ENCODE results near the gene AIMP2.
"Not testable (repeated sequence)": the region's sequence is repeated elsewhere in the genome, so short reads cannot be mapped to it uniquely, and the experiment has no call there.

Gene AIMP2

DNA sequence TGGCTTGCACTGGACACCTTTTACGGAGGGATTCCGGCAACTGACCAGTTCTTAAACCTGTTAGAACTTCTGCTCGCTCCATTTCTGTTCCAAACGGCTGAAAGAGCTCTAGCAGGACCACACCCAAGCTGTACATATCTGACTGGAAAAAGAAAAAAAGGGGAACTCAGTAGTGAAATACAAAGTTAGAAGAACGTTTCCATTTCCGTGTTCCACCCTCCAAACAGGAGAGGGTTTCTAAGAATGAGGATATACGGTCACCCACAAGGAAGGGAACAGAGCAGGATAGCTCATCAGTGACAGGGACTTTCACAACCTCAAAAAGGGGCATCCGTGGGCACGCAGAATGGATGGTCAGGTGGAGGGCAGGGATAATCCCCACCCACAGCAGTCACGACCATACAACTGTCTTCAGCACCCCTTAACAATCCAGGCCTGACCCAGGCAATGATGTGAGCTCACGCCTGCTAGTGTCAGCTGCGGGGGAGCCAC is 17.8 kb downstream of the AIMP2 start:
- DNase-seq = no peak

GRCh38 chr7:6027806-6028365 is 18.8 kb downstream of the AIMP2 start:
- no peak for DNase-seq

- DNase-seq = no peak
Measured at GRCh38 chr7:6028563-6028962, 19.5 kb downstream of the AIMP2 start.

DNA sequence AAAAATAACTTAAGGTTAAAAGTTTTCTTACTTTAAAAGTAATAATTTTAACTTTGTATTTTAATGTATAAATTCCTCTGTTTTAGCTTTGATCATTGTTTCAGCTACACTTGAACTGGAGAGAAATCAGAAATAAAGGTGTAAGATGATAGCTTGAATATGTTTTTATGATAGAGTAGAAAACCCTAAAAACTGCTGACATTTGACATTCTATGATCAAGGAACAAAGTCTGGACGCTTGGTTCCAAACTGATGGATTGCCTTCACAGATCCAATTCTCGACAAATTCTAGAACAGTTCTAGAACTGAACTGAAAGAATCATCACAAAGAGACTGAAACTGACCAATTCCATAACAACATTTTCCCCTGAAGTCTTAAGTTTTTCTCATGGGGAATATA is 21.9 kb downstream of the AIMP2 start, which contains the start of gene ANKRD61:
Gene ANKRD61 (plus strand): TSS at position 389 of the 400 bp plus-strand sequence. CDS start 0 bp downstream, at position 389.
- DNase-seq = no peak

- DNase-seq = no peak
Measured at GRCh38 chr7:6031567-6031966, 22.5 kb downstream of the AIMP2 start.

GRCh38 chr7:6032167-6032566 is 23.1 kb downstream of the AIMP2 start:
- no peak for DNase-seq

GRCh38 chr7:6032641-6033040 is 23.6 kb downstream of the AIMP2 start:
- no peak for DNase-seq

- no peak for DNase-seq
Measured at GRCh38 chr7:6035165-6035564, 26.1 kb downstream of the AIMP2 start.

- DNase-seq = no peak
Measured at GRCh38 chr7:6035686-6036085, 26.6 kb downstream of the AIMP2 start.

DNA sequence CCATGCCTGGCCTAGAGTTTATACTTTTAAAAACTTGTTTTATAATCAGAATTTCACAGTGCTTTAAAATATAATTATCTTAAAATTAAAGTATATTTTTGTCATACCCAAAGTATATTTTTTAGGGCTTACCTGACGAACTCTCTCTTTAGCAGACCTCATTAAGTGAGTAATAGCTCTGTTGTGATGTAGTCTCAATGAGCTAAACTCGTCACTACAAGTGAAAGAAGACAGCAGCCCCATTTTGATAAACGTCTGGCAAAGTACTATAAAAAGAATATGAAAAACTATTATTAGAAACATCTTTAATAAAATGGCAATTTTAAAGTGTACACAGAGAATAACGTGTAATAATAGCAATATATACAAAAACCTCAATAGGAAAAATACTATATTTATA is 40.7 kb downstream of the AIMP2 start:
- no peak for DNase-seq

DNA sequence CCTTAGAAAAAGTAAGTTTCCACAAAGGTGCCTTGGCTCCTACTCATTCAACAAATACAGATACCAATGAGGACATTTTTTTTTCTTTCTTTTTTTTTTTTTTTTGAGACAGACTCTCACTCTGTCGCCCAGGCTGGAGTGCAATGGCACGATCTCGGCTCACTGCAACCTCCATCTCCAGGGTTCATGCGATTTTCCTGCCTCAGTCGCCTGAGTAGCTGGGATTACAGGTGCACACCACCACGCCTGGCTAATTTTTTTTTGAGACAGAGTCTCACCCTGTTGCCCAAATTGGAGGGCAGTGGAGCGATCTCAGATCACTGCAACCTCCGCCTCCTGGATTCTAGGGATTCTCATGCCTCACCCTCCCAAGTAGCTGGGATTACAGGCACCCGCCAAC is 42.1 kb downstream of the AIMP2 start:
- not testable (repeated sequence) for DNase-seq

DNA sequence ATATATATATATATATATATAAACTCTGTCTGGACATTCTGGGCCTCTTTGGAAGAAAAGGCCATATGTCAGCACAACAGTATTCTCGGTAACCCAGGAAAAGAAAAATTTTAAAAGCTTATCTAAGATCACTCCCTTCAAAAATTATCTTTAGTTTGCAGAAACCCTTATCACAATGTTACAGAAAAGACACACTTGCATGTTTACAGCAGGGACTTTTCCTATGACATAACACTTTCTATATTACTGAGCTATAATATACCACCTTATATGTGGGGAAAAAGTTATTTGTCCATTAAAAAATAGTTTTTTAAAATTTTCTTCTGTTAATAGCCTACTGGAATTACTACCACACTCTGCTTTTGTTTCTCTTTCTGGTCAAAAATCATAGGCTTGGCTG is 47.5 kb downstream of the AIMP2 start:
- DNase-seq = no peak

GRCh38 chr7:6057316-6058129 is 48.5 kb downstream of the AIMP2 start:
- DNase-seq = no peak

GRCh38 chr7:6059941-6060340 is 50.9 kb downstream of the AIMP2 start:
- DNase-seq = not testable (repeated sequence)

- DNase-seq = no peak
Measured at GRCh38 chr7:6071406-6071805, 62.3 kb downstream of the AIMP2 start.

All from effector CD8-positive, alpha-beta T cell (primary cell).